Lower lobe of right lung (tissue), 2 donors: Measurements from ENCODE around the gene ARIH2. TPM values are rescaled to one million over a fixed set of nuclear protein-coding genes. Genes with fewer than 3 reads are reported as not detected.

Experiments used
- ATAC-seq, 2 donors: fragments of 200-7000 bp; cut with Tn5 transposase; one replicate each; pipeline ENCODE4 v1.9.1; 2020 to 2022; ENCODE audit warnings: mild to moderate bottlenecking in 2 of 2, moderate library complexity in 2 of 2
- DNase-seq: peaks from one replicate; pipeline ENCODE4 v3.0.0-alpha.2; 2020
- H3K27ac ChIP-seq: fragments of 200-600 bp; one replicate; pipeline ENCODE4 v1.8.0; 2022
- H3K27me3 ChIP-seq: fragments of 200-600 bp; one replicate; pipeline ENCODE4 v1.8.0; 2022; ENCODE audit warnings: low read depth
- H3K36me3 ChIP-seq: fragments of 200-600 bp; one replicate; pipeline ENCODE4 v1.8.0; 2022; ENCODE audit warnings: mild to moderate bottlenecking
- H3K4me1 ChIP-seq: fragments of 200-600 bp; one replicate; pipeline ENCODE4 v1.8.0; 2022
- H3K4me3 ChIP-seq: fragments of 200-600 bp; one replicate; pipeline ENCODE4 v1.8.0; 2022; ENCODE audit warnings: mild to moderate bottlenecking
- H3K9me3 ChIP-seq: fragments of 200-600 bp; one replicate; pipeline ENCODE4 v1.8.0; 2022
- CTCF ChIP-seq: fragments of 200-600 bp; IDR thresholded peaks from one replicate; pipeline ENCODE4 v1.8.0; 2022; ENCODE audit warnings: antibody characterized with exemption, mild to moderate bottlenecking
- intact Hi-C: fragments of 100-400 bp; cut with DNase I; formaldehyde crosslinking; loops from one replicate; pipeline ENCODE4 v1.11.0; 2022
- total RNA-seq: library from RNA; stranded (reverse); fragmentation: NEBNext Ultra II Directional; extraction: Animal tissue kit (Norgen Biotek cat#: 25700); gene quantifications from one replicate; pipeline ENCODE4 v1.2.1, GENCODE V29; 2021
- donor health status: DM: no; HTN: yes; CAD: no; lungs with severe emphysema.

Gene ARIH2
- total RNA-seq, 1 donor from 2014 or later = 87.4 TPM

DNA sequence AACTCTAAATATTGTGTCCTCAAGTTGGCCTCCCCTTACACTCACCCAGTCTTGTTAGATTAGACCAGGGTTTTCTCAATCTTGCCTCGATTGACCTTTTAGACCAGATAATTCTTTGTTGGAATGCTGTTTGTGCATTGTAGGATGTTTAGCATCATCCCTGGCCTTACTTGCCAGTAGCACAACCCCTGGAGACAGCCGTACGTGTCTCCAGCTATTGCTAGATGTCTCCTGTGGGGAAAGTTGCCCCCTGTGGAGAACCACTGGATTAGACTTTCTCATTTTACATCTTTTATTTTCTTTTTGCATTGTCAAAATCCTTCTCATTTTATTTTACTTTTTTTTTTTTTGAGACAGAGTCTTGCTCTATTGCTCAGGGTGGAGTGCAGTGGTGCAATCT lies 90.8 kb downstream of the ARIH2 start:
- Histone ChIP-seq H3K4me1 (peaks cover 19% of the 10 kb centered on the region), H3K9me3 (no peaks in the 10 kb centered on the region), H3K27ac (no peak overlapping the region), H3K27me3 (no peaks in the 10 kb centered on the region), H3K36me3 (peaks cover 34% of the 10 kb centered on the region), H3K4me3 (no peak overlapping the region)
- ATAC-seq (no peak), DNase-seq (no peak)
- no peak for TF ChIP-seq CTCF
- intact Hi-C loops = no loop called here

- peaks cover 57% of the 10 kb centered on the region for H3K36me3 ChIP-seq
- H3K9me3 ChIP-seq = no peaks in the 10 kb centered on the region
- intact Hi-C loops = no loop called here
- TF ChIP-seq CTCF = no peak
- DNase-seq (no peak), ATAC-seq (no peak)
- no peak overlapping the region for H3K27ac ChIP-seq
- no peaks in the 10 kb centered on the region for H3K27me3 ChIP-seq
- H3K4me3 ChIP-seq = no peak overlapping the region
- H3K4me1 ChIP-seq = peaks cover 20% of the 10 kb centered on the region
These were observed 93.9 kb downstream of the ARIH2 start for GRCh38 chr3:49012441-49013017.

DNA sequence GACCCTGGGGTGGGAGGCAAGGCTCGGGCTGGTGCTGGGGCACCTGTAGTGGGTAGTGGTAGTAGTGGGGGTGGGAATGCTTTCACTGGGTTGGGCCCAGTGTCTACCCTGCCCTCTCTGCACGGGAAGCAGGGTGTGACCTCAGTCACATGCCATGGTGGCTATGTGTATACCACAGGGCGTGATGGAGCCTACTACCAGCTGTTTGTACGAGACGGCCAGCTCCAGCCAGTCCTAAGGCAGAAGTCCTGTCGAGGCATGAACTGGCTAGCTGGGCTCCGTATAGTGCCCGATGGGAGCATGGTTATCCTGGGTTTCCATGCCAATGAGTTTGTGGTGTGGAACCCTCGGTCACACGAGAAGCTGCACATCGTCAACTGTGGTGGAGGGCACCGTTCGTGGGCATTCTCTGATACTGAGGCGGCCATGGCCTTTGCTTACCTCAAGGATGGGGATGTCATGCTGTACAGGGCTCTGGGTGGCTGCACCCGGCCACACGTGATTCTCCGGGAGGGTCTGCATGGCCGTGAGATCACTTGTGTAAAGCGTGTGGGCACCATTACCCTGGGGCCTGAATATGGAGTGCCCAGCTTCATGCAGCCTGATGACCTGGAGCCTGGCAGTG lies 94.6 kb downstream of the ARIH2 start:
- Histone ChIP-seq H3K36me3 (peaks cover 57% of the 10 kb centered on the region), H3K9me3 (no peaks in the 10 kb centered on the region), H3K27me3 (no peaks in the 10 kb centered on the region), H3K4me3 (no peak overlapping the region), H3K4me1 (peaks cover 20% of the 10 kb centered on the region), H3K27ac (no peak overlapping the region)
- intact Hi-C loops = no loop called here
- no peak for DNase-seq
- no peak for ATAC-seq
- TF ChIP-seq CTCF = no peak

- Histone ChIP-seq H3K4me1 (peaks cover 18% of the 10 kb centered on the region), H3K9me3 (no peaks in the 10 kb centered on the region), H3K27me3 (no peaks in the 10 kb centered on the region), H3K36me3 (peaks cover 57% of the 10 kb centered on the region), H3K27ac (no peak overlapping the region), H3K4me3 (no peak overlapping the region)
- ATAC-seq (no peak), DNase-seq (no peak)
- peak; percentile 49 for TF ChIP-seq CTCF
- intact Hi-C loops = no loop called here
These were observed 95.4 kb downstream of the ARIH2 start for GRCh38 chr3:49013738-49014660.

DNA sequence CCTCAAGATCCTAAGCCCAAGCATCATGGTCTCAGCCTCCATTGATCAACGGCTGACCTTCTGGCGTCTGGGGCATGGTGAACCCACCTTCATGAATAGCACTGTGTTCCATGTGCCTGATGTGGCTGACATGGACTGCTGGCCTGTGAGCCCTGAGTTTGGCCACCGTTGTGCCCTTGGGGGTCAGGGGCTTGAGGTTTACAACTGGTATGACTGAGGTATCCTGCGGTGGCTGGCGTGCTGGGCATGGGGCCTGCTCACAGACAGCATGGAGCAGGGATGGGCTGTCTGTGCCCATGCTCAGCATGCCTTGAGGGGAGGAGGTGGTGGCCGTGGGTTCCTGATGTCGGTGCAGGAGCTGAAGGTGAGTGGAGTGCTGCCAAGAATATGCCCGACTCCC lies 96.4 kb downstream of the ARIH2 start:
- no peaks in the 10 kb centered on the region for H3K27me3 ChIP-seq
- DNase-seq (no peak), ATAC-seq (no peak)
- H3K4me3 ChIP-seq = no peak overlapping the region
- no peaks in the 10 kb centered on the region for H3K9me3 ChIP-seq
- peaks cover 29% of the 10 kb centered on the region for H3K4me1 ChIP-seq
- H3K27ac ChIP-seq = no peak overlapping the region
- intact Hi-C loops = no loop called here
- TF ChIP-seq CTCF = no peak
- H3K36me3 ChIP-seq = peaks cover 57% of the 10 kb centered on the region
